PFSK-1 (cell line): Measurements from ENCODE around the gene EPG5.

Source experiments
- FOXP2 ChIP-seq: optimal IDR thresholded peaks from 2 replicates; pipeline ENCODE3; 2011; ENCODE audit warnings: borderline replicate concordance, control low read depth, inconsistent platforms; ENCODE audit not compliant: insufficient read depth; ENCODE audit errors: extremely low read length, extremely low read depth
- POLR2AphosphoS5 ChIP-seq: IDR thresholded peaks from 2 replicates; pipeline ENCODE4 v1.6.1; 2012; ENCODE audit warnings: low read depth, mild to moderate bottlenecking, control low read depth, low read length, moderate library complexity
- REST ChIP-seq, 2 experiments: IDR thresholded peaks; 2 replicates each; pipeline versions ENCODE4 v1.6.1 to v1.8.0; 2011 to 2012; ENCODE audit warnings: low read depth in 2 of 2, low read length in 2 of 2, control low read depth in 1 of 2, inconsistent platforms in 1 of 2, mild to moderate bottlenecking in 1 of 2, moderate library complexity in 1 of 2; ENCODE audit not compliant: insufficient read depth in 1 of 2
- SIN3A ChIP-seq: IDR thresholded peaks from 2 replicates; pipeline ENCODE4 v1.6.1; 2012; ENCODE audit warnings: mild to moderate bottlenecking, low read length, moderate library complexity, borderline replicate concordance; ENCODE audit not compliant: insufficient read depth
- TAF1 ChIP-seq: IDR thresholded peaks from 2 replicates; pipeline ENCODE4 v1.6.1; 2012; ENCODE audit warnings: low read length, control low read depth, borderline replicate concordance; ENCODE audit not compliant: insufficient read depth

Gene EPG5

GRCh38 chr18:45828917-45829811, 138.0 kb downstream of the EPG5 start:
- no peak for TF ChIP-seq SIN3A
- TF ChIP-seq REST (IDR thresholded peaks at IDR 0.05; ENCODE audit: insufficient read depth in 1 of 2, low read depth in 2 of 2, low read length in 2 of 2) = no peak
- TF ChIP-seq POLR2AphosphoS5 = no peak
- TF ChIP-seq FOXP2 = no peak
- TF ChIP-seq TAF1 = no peak

GRCh38 chr18:45826084-45826483, 141.0 kb downstream of the EPG5 start:
- TF ChIP-seq FOXP2 (no peak), POLR2AphosphoS5 (no peak)

GRCh38 chr18:45825258-45826044, 141.7 kb downstream of the EPG5 start, which contains the start of gene SIGLEC15:
Gene SIGLEC15 (plus strand): TSS chr18:45825675. CDS start chr18:45825729, 54 bp downstream.
- TF ChIP-seq POLR2AphosphoS5 (no peak), SIN3A (peak; percentile 41; the same call in 1 of the 2 replicates), FOXP2 (peak; percentile 24), REST (IDR thresholded peaks at IDR 0.05; ENCODE audit: insufficient read depth in 1 of 2, low read depth in 2 of 2, low read length in 2 of 2) (peak in 1 of 2 experiments; percentile 70; a peak in 1 of 4 replicates), TAF1 (no peak)

- TF ChIP-seq REST (IDR thresholded peaks at IDR 0.05; ENCODE audit: insufficient read depth in 1 of 2, low read depth in 2 of 2, low read length in 2 of 2) (no peak), FOXP2 (no peak), POLR2AphosphoS5 (no peak)
Measured at GRCh38 chr18:45821711-45822110, 145.4 kb downstream of the EPG5 start.

GRCh38 chr18:45821026-45821425, 146.1 kb downstream of the EPG5 start:
- TF ChIP-seq FOXP2 (no peak), REST (IDR thresholded peaks at IDR 0.05; ENCODE audit: insufficient read depth in 1 of 2, low read depth in 2 of 2, low read length in 2 of 2) (no peak), TAF1 (no peak), SIN3A (no peak), POLR2AphosphoS5 (no peak)
